ENCODE data around the gene HDLBP. TPM values are rescaled to one million over a fixed set of nuclear protein-coding genes. Genes with fewer than 3 reads are reported as not detected.
"Not testable (repeated sequence)": the region's sequence is repeated elsewhere in the genome, so short reads cannot be mapped to it uniquely, and the experiment has no call there.

The HDLBP gene
- polyA plus RNA-seq, 4 donors: 338 to 397 (median 387) TPM

DNA sequence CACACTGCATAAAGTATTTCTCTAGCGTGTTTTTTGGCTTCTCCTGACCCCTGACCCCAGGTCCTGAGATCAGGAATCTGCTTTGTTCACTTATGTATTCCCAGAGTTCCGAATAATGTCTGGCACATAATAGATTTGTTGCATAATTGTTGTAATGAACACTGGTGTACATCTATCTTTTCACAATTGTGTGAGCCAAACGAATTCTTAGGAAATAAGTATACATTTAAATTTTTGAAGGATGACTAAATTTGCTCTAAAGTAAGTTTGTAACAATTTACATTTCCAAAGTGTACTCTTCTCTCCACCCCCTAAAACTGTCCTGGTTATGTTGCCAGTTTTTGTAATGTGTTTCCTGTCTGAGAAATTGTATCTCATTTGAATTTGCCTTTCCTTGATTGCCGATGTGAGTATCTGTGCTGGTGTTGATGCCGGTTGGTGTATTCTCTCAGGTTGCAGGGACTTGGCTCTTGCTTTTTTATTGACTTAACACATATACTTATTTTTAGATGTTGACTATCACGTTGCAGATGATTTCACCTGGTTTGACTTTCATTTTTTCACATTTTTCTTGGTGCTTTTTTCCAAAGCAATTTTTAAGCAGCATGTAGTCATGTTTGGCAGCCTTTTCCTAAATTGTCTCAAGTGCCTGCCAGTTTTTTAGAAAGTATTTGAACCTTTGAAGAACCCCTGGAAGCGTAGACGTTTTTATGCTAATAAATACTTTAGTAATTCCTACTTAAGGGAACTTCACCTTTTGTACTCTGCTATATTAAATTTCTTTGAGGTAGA lies 24.6 kb upstream of the HDLBP start:
- no peak for DNase-seq (ENCODE audit: low read depth in 4 of 4, low spot score in 2 of 4)

DNA sequence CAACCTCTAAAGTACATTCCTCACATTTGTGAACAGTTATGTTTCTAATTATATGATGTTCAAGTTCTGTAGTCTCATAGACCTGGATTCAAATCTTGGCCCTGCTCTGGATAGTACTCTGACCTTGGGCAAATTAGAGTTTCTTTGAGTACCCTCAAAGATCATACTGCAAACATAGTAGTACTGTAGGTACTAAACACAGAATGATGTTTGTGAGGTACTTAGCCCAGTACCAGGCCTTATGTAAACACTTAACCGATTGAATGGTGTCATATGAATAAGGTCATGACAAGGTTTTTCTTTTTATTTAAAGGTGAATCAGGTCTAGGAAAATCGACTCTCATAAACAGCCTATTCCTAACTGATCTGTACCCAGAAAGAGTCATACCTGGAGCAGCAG lies 19.3 kb upstream of the HDLBP start:
- no peak for DNase-seq (ENCODE audit: low read depth in 4 of 4, low spot score in 2 of 4)

DNA sequence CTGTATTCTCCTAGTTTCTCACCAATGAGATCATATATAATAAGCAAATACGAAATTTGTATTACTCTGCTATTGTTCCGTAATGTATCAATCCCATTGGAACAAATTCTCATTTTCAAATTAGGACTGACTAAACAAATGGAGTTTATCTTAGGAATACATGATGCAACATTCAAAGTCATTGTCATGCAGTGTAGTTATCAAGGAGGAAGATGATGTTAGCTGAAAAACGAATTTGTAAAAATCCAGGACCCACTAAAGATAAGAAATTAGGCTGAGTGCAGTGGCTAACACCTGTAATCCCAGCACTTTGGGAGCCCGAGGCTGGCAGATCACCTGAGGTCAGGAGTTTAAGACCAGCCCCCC lies 15.1 kb upstream of the HDLBP start:
- no peak for DNase-seq (ENCODE audit: low read depth in 4 of 4, low spot score in 2 of 4)

DNA sequence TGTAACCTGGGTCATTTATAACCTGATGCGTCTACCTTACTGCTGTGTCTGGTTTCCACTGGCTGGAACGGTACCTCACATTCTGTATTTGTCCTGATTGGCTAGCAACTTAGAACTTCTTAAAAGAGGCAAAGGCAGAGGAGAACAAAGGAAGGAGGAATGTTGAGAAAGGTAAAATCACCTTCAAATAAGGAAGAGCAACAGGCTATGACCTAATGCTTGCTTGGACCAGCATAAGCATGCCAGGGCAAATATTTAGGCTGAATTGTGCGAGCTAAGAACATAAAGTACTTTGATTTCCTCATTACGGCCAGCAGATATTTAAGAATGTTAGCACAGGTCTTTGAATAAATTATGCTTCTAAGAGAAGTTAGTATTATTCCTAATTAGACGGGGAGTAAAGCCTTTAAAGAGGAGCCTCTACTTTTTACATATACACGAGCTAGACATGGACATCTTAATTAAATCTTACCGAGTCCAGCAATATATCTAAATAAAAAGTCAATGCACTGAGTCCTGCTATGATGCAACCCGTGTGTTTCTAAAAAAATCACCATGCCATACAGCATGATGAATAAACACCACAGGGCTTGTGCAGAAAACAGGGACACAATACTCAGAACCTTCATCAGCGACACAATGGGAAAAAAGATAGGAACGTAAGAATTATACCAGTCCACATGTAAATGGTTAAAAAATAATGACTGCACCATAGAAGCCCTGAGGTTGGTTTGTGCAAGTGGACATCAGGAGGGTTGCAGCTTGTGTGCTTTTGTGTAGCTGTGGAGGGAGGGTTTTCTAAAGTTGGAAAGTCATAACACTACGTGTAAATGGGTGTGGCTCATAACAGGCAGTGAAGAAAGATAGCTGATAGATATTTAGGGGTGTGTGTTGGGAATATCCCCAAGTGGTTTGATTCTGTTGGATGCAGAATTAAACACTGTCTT lies 14.5 kb upstream of the HDLBP start:
- no peak for DNase-seq (ENCODE audit: low read depth in 4 of 4, low spot score in 2 of 4)

DNA sequence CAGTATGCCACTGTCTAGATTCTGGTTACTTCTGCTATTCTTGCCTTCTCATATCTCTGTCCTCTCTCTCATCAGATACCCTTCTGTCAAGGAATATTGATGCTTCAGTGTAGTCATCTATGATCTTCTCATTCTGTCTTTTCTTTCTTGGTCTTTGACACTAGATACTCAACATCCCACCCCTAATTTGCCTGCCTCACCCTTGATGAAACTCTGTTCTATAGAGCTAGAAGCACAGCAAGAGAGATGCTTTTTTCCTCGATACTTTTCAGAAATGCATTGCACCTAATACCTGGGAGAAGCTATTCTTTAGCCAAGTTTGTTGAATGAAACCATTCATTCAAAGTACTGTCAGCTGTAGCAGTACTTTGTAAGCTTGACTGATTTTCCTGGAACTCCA lies 9.8 kb upstream of the HDLBP start:
- DNase-seq (ENCODE audit: low read depth in 4 of 4, low spot score in 2 of 4): no peak

DNA sequence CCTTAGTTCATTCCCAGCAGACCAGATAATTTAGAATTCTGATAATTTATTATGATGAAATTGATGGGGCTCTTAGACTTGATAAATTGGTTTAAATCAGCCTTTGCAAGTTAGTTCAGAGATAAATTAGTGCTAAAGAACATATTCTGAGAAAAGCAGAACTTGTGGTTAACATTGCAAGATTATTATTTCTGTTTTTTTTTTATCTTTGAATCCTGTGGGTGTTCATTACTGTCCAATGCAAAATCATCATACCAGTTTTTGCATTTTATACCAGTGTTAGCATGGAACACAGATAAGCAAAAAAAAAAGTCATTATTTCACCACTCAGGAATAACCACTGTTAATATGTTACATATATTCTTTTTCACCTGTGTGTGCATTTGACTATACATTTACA lies 9.3 kb upstream of the HDLBP start:
- no peak for DNase-seq (ENCODE audit: low read depth in 4 of 4, low spot score in 2 of 4)

DNA sequence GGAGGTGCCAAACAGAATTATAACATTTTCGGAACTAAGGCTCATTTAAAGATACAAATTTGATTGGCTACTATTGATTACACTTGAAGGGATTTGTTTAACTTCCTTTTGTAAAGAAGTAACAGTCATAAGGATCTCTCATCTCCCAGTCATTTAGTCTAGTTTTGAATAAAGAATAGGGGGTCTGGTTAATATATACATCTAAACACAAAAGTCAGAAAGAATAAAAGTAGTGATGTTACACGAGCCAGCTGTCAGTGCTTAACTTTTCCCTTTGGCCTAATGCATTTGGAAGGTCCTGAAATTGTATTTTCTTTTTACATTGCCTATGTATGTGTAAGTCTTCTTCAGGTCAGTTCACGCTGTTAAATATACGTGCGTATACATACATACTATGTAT lies 8.3 kb upstream of the HDLBP start:
- no peak for DNase-seq (ENCODE audit: low read depth in 4 of 4, low spot score in 2 of 4)

DNA sequence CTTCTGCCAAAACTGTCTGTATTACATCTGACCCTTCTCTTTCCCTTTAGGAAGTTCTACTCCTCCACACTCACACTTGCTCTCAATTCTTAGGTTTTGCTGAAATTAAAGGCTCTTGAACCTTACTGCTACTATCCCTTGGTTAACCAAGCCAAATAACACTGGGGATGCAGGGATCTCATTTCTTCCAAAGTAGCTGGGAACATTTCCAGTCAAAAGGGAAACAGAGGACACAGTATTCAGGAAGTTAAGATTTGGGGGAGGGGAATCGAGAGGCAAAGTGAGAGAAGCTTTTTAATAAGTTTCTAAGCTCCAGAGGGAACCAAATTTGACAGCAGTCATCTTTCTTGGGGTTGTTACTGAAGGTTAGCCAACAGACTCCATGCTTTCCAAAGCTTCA lies 6.4 kb upstream of the HDLBP start:
- DNase-seq (ENCODE audit: low read depth in 4 of 4, low spot score in 2 of 4): no peak

DNA sequence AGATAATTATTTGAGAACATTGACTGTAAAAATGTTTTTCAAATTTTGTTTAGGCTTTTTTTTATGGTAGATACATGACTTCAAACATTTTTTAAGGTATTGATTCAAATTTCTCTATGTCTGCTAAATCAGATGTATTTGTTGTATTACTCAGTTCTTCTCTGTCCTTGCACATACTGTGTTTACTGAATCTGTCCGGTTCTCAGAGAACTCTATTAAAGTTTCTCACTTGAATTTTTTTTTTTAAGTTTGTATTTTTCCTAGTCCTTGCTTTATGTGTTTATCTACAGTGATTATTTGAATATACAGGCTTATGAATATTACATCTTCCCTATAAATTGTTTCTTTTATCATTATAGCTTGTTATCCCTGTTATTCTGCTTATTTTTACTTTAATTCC lies 5.6 kb upstream of the HDLBP start:
- DNase-seq (ENCODE audit: low read depth in 4 of 4, low spot score in 2 of 4): no peak

DNA sequence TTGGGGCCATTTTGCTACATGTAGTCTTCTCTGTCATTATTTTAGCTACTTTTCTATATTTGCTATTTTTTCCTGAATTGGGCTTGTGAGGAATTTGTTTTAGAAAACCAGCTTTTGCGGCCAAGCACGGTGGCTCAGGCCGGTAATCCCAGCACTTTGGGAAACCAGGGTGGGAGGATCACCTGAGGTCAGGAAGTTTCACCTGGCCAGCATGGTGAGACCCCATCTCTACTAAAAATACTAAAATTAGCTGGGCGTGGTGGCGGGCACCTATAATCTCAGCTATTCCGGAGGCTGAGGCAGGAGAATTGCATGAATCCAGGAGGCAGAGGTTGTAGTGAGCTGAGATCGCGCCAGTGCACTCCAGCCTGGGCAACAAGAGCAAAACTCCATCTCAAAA lies 4.9 kb upstream of the HDLBP start:
- DNase-seq (ENCODE audit: low read depth in 4 of 4, low spot score in 2 of 4): no peak

DNA sequence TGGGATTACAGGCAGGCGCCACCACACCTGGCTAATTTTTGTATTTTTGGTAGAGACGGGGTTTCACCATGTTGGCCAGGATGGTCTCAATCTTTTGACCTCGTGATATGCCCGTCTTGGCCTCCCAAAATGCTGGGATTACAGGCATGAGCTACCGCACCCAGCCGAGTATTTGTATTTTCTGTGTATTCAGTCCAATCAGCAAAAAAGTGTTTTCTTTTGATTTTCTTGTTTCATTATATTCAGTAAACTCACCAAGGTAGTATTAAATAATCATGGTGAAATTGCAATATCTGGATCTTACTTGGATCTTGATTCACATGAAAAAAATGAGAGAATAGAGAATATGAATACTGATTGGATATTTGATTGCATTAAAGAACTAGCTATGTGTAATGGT lies 3.4 kb upstream of the HDLBP start:
- DNase-seq (ENCODE audit: low read depth in 4 of 4, low spot score in 2 of 4): not testable (repeated sequence)

DNA sequence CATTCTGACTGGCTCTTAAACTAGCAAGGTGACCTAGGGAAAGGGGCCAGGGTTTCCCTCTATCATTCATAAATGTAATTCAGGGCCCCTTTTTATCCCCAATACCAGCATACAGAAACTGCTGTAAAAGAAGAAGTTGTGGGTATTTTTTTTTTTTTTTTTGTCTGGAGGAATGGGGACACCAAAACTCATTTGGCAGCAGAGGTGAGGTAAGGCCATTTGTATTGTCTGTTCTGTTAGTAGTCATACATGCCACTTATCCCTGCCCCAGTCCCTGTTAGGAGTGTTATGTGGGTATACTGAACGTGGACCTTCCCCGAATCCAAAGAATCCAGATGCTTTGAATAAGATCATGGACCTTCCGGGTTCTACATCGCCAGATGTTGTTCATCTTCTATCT lies 1.9 kb upstream of the HDLBP start:
- DNase-seq (ENCODE audit: low read depth in 4 of 4, low spot score in 2 of 4): no peak

DNA sequence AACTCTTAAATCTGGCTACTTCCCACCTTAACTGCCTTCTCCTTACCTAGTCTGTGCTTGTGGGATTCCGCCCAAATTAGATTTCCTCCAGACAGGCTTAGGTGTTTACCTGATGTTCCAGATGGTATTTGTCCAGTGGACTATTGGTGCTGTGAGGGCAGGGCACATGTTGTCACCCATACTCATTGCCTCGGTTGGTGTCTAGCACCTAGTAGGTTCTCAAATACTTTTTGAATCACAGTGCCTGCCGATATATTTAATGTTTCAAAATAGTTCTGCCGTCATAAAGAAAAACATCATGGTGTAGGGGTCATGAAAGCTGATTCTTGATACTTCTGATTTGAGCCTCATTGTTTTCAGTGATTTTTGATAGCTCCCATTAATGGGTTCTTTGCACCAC lies 1.4 kb upstream of the HDLBP start:
- no peak for DNase-seq (ENCODE audit: low read depth in 4 of 4, low spot score in 2 of 4)

DNA sequence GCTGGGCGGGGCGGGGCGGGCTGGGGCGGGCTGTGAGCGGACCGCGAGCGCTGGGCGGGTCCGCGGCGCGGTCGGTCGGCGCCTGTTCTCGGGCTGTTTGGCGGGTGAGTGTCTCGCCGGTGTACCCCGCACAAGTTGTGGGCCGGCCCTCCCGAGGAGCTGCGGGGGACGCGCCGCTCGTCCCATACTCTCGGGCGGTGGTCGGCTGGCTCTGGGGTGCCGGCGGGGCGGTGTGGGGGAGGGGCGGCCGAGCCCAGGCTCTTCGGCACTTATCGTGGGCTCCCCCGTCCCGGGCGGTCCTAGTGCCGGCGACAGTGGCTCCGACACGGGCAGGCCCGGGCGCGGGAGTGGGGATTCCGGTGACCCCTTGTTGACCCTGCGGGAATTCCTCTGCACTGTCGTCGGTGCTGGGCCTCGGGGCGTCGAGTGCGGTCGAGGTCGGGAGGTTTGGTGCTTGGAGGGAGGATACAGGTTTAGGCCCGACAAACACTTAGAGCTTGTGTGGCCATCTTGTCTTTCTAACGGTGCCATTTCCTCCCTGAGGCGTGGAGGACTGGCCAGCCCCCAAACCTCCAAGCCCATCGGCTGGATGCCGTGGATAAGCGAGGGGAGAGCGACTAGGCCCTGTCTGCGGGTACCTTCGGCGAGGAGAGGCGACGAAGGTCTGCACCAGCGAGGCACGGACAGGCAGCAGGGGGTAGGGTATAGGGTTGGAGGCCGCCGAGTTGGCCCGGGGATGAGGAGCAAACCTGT lies 583 bp upstream of the HDLBP start, which contains the start of gene SEPTIN2:
Gene SEPTIN2 (plus strand): TSS at position 47 of the 753 bp plus-strand sequence. CDS start 8,308 bp downstream, outside the sequence.
- peak in 3 of 4 donors; percentile 59 to 83 (median 67) for DNase-seq (ENCODE audit: low read depth in 4 of 4, low spot score in 2 of 4)

DNA sequence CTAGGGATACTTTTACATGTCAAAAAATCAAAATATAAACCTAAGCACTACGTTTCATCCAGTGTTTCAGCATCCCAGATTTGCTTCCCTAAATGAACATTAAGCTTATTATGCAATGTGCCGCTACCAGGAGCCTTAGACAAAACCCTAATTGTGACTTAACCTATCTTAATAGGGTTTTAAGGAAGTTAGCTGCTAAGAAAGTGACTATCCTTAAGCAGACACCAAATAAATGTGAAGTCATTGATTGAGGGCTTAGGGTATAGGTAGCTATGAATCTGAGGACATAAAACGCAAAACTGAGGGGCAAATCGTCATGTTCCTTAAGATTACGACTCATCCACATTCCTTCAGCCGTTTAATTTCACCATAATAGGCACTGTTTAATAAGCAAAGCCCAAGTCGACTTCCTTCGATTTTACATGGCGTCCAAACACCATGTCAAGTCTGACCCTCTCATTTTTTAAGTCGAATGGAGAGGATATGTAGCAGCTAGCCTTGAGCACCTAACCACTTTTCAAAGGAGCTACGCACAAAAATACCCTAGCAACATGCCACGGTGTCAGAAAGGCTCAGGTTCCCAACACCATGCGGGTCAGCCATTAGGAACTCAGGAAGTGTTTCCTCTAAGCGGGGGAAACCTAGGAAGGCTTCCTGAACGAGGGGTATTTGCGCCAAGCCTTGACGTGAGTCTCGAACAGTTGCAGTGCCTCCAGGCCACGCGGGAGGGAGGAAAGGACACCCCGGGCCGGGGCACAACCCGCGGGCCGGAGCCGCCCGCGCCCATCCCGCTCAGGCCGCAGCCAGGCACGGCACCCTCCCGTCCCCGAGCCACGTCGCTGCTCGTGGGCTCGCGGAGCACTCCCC lies 1.0 kb downstream of the HDLBP start:
- DNase-seq (ENCODE audit: low read depth in 4 of 4, low spot score in 2 of 4): no peak

DNA sequence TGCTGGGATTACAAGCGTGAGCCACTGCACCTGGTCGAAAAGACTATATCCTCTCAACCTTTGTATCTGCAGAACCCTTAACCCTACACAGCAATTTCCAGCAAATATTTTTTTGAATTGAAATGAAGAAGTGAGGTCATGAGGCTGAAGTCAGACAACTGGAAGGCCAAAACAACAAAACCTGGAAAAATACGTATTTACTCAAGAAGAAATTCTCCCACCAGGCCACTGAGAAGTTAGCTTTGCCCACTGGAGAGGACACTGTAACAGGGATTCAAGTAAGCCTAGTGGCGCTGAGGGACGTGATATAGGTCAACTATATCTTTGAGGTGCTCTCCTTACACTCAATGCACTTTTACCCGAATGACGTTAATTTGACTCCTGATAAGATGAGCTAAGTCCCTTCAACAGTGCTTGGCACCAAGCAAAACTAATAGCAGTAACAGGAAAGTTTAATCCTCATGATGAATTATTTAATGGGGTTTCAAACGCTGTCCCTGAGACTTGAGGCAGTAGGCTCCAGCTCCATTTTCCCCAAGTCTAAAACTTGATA lies 1.9 kb downstream of the HDLBP start:
- DNase-seq (ENCODE audit: low read depth in 4 of 4, low spot score in 2 of 4): no peak

DNA sequence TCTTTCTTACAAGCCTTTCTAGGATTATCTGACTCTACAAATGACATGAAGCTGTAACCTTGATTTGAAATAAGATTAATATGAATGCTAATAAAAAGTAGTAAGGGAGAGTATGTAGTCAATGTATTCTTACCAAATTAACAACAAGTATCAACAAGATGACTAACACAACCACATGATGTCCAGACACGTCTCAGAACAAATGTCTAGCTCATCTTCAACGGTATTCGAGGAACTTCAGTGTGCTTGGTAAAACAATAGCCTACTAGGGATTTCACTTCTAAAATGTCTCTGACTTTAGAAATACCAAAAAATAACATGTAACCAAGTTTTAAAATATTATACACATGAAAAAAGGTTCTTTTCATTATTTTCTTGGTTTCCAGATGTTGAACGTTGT lies 3.4 kb downstream of the HDLBP start:
- no peak for DNase-seq (ENCODE audit: low read depth in 4 of 4, low spot score in 2 of 4)

DNA sequence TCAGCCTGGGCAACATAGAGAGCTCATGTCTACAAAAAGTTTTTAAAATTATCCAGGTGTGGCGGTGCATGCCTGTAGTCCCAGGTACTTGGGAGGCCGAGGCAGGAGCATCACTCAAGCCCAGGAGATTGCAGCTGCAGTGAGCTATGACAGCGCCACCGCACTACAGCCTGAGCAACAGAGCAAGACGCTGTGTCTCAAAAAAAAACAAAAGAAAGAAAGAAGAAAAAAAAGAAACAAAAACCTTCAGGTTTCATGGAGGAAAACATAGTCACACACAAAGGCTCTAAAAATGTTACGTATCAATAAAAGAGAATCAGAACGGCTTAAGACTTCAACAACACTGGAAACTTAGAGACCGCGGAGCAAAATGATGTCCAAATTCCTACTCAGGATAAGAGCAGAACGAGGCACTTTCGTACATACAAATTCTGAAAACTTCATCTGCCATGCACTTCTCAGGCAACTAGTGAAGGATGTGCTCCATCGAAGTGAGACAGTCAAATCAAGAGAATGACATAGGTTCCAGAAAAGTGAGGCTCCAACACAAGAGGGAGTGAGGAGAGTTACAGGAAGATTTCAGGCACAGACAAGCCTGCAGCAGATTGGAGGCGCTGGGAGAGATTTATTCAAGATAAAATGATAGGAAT lies 4.4 kb downstream of the HDLBP start:
- DNase-seq (ENCODE audit: low read depth in 4 of 4, low spot score in 2 of 4): no peak

DNA sequence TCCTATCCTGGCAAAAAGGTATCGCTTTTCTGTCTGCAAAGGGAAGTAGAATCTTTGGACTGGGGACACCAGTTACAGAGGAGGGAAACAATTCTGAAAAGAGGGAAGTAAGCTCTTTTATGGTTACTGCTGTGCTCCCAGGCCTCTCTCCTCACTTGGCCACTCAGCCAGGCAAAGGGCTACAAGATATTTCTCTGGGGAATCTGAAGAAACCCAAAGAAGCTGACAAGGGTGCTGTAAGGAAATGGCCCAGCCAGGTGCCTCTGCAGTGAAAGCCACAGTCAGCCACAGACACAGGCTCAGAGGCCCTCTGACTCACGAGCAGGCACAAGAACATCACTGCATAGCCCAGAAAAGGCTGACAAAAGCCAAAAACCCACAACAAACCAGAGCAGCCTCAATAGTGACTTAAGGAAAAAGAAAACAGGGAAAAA lies 5.8 kb downstream of the HDLBP start:
- no peak for DNase-seq (ENCODE audit: low read depth in 4 of 4, low spot score in 2 of 4)
